SHP77 (cell line): ENCODE results near the gene FAM241B.

Source experiments
- DNase-seq, 2 experiments: peaks; one replicate each; lab custom pipeline; 2025; lab: John Stamatoyannopoulos, UW

Gene FAM241B

GRCh38 chr10:69666756-69667155, 36.7 kb downstream of the FAM241B start:
- DNase-seq, result no peak

GRCh38 chr10:69668721-69669120, 38.7 kb downstream of the FAM241B start:
- no peak for DNase-seq

- DNase-seq, result no peak
Observed at GRCh38 chr10:69669409-69669808, 39.4 kb downstream of the FAM241B start.

- no peak for DNase-seq
Observed at GRCh38 chr10:69673521-69673920, 43.5 kb downstream of the FAM241B start.

- DNase-seq, result no peak
Observed at GRCh38 chr10:69674786-69675185, 44.7 kb downstream of the FAM241B start.

GRCh38 chr10:69676301-69676700, 46.3 kb downstream of the FAM241B start:
- no peak for DNase-seq

- DNase-seq, result no peak
Observed at GRCh38 chr10:69677985-69678654, 48.1 kb downstream of the FAM241B start.

- no peak for DNase-seq
Observed at GRCh38 chr10:69679736-69680135, 49.7 kb downstream of the FAM241B start.

GRCh38 chr10:69680610-69681009, 50.6 kb downstream of the FAM241B start:
- DNase-seq, result no peak

GRCh38 chr10:69681436-69681835, 51.4 kb downstream of the FAM241B start:
- DNase-seq, result no peak

GRCh38 chr10:69682955-69683474, 53.0 kb downstream of the FAM241B start:
- no peak for DNase-seq
